ENCODE results near the gene RPS8.
"Not testable (repeated sequence)": the region's sequence is repeated elsewhere in the genome, so short reads cannot be mapped to it uniquely, and the experiment has no call there.

Gene RPS8

GRCh38 chr1:44820328-44821239 is 45.2 kb downstream of the RPS8 start:
- no peak for DNase-seq (ENCODE audit: low read depth in 2 of 2)

DNA sequence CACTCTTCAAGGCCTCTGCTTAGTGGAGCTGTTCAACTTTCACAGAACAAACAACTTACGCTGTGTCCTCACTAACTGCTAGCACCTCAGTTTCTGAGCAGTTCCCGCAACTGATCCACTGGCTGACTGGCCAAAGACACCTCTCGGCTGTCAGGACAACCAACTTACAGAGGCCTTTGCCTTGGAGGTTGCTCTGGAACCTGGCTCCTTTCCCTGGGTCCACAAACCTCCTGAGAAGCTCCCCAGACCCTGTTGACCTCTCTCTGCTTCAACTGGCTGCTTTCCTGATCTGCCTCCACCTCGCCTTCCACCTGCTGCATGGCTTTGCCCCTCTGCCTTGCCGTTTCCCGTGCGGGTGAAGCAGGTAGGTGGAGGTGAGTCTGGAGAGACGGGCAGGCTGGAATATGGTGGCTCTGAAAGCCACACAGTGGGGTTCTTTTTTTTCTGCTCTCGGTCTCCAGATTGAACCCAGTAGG is 45.9 kb downstream of the RPS8 start:
- no peak for DNase-seq (ENCODE audit: low read depth in 2 of 2)

- no peak for DNase-seq (ENCODE audit: low read depth in 2 of 2)
These were observed 46.9 kb downstream of the RPS8 start for GRCh38 chr1:44822131-44822701.

GRCh38 chr1:44822981-44823451 is 47.7 kb downstream of the RPS8 start:
- no peak for DNase-seq (ENCODE audit: low read depth in 2 of 2)

DNA sequence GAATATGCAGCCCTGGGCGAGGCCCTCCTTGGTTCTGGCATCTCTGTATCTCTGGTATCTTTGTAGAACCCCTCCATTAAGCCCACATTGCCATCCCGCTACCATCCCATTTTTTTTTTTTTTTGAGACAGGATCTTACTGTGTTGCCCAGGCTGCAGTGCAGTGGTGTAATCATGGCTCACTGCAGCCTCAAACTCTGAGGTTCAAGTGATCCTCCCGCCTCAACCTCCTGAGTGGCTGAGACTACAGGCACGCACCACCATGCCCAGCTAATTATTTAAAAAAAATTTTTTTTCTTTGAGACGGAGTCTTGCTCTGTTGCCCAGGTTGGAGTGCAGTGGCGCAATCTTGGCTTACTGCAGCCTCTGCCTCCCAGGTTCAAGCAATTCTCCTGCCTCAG is 49.1 kb downstream of the RPS8 start:
- DNase-seq (ENCODE audit: low read depth in 2 of 2) = not testable (repeated sequence)

DNA sequence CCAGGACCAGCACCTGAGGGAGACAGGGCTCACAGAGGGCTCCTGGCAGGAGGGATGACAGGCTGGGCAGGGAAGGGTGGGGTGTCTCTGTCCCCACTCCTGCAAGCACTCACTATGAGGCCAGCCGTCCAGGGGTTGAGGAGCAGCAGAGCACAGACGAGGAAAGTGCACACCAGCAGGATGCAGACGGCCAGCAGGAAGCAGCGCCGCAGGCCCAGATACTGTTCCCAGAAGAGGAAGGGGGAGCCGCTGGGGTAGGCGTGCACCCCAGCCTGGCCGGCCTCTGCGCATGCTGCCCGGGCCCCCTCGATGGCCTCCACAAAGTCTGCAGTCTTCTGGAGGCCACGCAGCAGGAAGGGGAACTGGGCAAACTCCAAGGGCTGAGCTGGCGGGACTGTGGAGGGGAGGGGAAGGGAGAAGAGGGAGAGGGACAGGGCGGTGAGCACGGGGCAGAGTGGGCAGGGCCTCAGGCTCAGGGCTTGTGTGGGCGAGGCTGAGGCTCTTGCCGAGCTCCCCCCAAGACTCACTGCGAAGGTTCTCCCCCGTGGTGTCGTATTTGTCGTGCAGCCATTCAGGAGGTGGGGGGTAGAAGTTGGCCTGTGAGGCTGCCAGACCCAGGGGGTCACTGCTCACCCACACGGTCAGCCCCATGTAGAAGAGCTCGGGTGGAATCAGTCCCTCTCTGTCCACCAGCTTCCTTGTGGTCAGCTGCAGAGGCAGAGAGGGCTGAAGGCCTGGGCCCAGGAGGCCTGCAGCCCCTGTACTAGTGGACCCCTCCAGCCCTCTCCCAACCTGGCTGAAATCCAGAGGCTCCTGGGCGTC is 51.2 kb downstream of the RPS8 start:
- no peak for DNase-seq (ENCODE audit: low read depth in 2 of 2)

- DNase-seq (ENCODE audit: low read depth in 2 of 2) = no peak
These were observed 52.1 kb downstream of the RPS8 start for GRCh38 chr1:44827197-44828002.

DNA sequence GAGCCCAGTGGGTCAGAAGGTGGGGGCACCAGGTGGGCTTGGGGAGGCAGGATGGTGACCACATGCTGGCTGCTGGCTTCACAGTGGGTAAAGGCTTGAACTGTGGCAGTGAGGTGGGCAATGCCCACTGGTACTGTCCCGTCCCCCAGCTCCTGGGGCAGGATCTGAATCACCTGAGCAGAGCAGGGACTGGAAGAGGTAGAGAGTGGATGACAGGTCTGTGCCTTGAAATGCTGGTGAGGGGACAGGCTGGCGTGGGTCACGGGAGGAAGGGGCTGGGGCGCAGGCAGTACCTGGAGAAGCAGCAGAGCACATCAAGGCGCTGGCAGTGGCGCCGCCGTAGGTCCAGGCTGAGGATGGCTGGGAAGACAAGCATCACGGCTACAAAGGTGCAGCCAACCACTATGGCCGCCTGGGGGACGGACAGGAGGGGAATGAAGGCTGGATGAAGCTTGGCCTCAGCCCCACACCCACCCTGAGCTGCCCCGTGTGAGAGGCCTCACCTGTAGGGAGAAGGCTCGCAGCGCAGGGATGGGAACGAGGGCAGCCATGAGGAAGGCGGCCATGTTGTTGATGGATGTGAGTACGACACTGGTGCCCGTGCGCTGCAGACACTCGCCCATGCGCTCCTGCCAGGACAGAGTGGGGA is 52.8 kb downstream of the RPS8 start:
- no peak for DNase-seq (ENCODE audit: low read depth in 2 of 2)
